GM20431 (cell line): ENCODE measurements around the gene CSPG4.
"Not testable (repeated sequence)": the region's sequence is repeated elsewhere in the genome, so short reads cannot be mapped to it uniquely, and the experiment has no call there.

ENCODE experiments used
- in situ Hi-C: fragments of 300-500 bp; cut with MseI, MboI; formaldehyde crosslinking; loops from one replicate; pipeline ENCODE4 v1.15.0; 2020; ENCODE audit warnings: low sequenced_read_pairs; ENCODE audit not compliant: unreplicated experiment

CSPG4 gene

DNA sequence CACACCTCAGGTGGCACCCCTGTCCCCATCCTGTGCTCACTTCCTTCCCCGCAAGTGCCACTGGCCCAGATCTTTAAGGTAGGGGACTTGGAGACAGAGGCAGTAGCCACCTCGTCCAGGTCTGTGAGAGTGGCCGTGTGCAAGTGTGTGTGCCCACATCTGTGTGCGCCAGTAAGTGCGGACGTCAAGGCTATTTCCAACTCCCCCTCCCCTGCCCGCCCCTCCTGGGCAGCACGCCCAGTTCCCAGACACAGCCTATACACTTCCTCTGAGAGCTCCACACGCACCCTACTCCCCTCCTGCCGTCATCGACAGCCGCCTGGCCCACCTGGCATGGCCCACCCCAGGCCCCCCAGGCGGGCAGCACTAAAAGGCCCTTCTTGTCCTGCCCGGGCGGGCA, 3.2 kb downstream of the CSPG4 start:
- in situ Hi-C loops: not testable (repeated sequence)

DNA sequence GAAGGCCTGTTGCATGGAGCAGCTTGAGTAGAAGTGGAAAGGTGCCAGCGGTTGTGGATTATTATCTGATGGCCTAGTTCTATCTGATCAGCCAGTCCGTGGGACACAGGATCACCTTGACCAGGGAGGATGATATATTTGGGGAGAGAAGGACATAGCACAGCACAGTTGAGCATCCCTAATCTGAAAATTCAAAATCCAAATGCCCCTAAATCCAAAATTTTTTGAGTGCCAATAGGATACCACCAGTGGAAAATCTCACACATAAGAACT, 6.0 kb downstream of the CSPG4 start:
- in situ Hi-C loops: no loop called here

DNA sequence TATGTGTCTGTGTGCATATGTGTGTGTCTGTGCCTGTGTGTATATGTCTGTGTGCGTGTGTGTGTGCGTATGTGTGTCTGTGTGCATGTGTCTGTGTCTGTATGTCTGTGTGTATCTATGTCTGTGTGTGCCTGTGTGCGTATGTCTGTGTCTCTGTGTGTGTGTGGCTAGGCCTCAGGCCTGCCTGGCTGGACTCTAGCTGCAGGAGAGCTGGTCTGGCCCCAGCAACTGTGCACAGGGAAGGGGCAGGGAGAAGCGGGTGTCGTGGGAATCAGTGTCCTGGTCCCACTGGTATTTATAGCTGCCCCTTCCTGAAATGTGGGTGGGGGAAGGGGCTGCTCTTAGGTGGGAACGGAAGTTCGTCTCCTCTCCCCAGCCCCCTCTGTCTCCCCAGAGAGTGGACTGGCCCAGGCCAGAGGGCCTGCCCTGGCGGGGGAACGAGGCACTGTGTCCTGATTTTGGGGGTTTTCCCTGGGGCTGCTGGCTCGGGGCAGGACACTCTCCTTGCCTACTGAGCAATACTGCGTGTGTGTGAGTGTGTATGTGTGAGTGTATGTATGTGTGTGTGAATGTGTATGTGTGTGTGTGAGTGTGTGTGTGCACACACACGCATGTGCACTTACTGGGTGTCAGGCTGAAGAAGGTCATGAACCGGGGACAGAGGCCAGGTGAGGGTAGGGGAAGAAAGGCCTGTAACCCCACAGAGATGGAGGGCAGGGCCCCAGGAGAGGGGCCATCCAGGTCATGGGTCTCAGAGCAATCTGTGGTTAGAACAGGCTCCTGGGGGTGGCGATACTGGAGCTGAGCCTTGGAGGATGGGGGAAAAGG, 6.6 kb downstream of the CSPG4 start:
- in situ Hi-C loops: no loop called here

DNA sequence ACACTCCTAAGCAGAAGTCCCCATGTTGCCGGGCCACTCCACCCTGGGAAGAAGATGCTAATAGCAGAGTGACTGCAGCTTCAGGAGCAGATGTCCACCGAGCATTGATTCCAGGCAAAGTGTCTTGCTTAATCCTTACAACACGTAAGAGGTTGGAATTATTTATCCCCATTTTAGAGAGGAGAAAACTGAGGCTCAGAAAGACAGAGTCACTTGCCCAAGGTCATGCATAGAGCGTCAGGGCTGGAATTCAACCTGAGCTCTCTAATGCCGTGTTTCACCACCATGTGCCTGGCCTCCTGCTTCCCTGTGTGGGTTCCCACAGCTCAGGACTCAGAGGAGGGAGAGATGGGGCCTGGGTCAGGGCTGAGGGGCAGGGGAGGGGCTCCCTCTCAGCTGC, 7.3 kb downstream of the CSPG4 start:
- in situ Hi-C loops: not testable (repeated sequence)

DNA sequence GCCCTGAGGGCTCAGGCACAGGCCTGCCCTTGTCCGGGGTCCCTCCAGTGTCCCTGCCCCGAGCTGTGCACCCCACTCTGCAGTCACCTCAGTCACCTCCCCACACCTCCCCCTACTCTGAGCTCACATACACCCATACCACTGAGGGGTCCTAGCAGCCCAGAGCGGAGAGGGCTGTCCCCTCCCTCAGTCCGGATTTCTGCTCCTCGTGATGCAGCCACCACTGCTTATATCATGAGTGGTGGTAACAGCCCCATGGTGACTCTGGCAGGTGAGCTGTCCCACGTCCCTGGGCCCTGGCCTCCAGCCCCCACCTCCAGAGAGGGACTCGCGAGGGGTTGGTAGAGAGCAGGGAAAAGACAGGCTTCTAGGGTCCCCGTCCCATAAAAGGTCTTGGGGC, 8.0 kb downstream of the CSPG4 start:
- in situ Hi-C loops: no loop called here

DNA sequence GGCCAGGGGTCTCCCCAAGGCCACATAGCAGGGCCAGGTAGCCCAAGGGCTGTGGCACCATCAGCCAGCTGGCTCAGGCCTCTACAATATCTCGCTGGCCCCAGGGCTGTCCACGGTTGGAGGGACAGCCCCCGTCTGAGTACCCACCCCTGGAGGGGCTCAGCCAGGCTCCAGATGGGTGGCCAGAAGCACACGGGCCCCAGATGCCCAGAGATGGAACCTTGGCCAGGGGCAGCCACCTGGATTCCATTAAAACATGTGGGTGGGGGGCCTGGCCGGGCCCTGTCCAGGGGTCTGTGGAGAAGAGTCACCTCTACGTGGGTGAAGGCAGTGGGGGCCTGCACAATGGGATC, 8.4 kb downstream of the CSPG4 start:
- in situ Hi-C loops: no loop called here

DNA sequence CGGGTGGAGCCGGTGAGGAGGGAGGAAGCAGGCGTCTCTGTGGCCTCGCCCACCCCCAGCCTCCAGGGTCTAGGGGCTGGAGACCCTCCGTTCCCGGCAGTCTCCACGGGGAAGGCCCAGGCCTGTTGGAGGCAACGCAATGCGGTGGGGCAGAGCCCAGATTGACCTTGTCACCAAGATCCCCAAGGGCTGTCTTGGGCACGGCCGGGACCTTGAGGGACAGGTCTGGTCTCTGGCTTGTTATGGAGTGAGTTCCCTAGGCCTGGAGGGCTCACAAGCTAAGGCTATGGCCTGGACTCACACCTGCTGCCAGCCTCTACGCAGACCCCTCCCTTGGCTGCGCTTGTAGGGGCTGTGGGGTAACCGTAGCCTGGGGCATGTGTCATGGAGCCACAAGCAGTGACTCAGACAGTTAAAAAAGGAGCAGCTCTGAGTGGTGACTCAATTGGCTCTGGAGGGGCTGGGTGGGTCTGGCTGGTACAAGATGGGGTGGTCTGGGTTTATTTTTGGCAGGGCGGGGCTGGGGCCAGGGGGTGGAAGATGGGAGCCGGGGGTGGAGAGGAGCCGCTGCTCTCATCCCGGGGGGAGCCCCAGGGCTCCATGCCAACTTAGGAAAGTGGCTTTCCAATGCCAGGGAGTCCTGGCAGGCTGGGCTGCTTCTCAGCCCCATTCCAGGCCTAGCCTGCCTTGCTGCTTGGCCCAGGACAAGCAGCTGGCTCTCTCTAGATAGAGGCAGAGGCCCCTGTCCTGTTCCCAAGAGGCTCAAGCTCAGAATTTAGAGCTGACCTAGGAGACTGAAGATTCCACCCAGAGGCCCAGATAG, 9.0 kb downstream of the CSPG4 start:
- in situ Hi-C loops: not testable (repeated sequence)

DNA sequence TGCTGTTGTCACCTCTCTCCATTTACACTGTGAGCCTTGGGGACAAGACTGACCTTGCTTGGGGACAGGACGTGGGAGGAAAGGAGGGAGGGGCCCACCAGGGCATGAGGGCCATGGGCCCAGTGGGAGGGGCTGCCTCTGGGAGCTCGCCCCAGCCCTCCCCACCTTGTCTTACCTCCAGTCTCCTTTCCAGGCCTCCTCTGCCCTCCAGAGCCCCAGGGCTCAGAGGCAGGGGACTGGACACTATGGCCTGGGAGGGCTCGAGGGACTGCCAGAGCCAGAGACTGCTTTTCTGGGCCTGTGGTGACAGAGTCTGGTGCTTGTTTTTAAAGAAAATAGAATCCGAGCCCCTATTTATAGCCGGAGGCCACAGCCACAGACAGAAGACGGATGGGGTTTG, 10.2 kb downstream of the CSPG4 start:
- in situ Hi-C loops: no loop called here

DNA sequence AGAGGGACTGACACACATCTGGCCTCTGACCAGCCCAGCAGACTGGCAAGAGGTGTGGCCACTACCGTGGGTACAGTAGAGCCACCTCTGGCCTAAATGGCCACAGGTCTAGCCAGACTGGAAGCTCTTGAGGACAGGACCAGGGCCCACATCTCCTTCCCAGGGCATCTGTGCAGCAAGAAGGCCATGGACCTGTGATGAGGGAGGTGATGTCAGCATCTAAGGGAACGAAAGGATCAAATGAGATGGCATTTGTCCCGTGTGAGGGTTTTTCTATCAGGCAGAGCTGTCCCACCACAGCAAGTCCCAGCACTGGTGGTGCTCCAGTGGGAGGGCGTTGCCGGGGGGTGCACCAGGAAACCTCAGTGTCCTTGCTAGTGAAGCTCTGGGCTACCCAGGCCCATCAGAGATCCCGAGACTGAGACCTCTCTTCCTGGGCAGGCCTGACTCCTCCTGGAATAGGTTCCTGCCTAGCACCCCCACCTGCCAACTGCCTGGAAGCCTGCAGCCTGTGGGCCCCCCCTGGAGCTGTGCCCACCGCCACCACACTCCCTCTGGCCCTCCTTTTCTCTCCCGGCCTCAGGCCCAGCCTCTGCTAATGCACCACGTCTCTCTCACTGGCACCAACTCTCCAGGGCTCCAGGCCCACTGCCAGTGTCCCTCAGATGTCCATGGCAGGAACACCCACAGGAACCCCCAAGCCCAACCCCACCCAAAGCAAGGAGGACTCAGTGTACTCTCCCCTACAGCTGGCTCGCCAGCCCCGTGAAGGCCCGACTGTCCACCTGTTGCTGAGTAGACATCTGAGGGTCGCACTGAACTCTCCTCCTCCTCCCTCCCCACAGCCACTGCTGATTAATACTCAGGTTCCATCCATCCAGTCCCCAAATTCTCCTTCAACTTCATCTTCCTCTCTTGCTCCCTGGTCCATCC, 11.3 kb downstream of the CSPG4 start:
- in situ Hi-C loops: not testable (repeated sequence)

DNA sequence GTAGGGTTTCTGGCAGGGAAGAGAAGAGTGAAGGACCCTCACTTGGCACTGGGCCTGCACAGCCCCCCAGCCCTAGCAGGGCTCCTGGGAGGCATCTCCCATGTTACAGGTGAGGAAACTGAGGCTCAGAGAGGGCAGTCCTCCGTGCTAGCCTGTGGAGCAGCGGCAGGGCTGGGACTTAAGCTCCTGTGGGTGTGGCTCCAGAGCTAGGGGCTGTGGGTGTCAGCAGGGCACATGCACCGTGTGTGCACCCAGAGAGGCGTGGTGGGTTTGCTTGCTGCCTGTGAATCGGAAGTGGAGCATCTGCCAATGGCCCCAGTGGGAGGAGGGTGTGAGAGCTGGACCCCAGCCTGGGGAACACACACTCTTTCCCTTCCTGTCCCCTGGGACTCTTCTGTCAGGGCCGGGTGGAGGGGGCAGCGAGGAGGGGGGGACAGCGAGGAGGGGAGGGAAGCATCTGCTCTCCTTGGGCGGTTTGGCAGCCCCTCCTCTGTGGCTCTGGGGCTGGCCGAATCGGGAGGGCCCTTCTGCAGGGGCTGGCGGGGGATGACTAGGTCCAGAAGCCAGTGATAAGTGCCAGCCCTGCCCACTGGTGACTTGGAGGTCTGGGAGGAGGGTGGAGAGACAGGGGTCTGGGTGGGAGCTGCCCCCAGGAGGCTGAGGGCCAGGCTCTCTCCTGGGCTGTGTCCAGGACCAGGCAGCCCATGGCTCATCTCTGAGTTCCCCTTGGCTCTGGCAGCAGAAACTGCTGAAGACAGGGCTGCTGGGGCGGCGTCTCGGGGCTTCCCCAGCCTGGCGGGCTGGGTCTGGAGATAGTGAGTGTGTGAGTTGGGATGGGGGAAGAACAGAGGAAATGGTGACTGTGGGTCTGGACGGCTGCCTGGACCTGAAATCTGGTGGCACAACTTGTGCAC, 12.4 kb downstream of the CSPG4 start:
- in situ Hi-C loops: not testable (repeated sequence)

DNA sequence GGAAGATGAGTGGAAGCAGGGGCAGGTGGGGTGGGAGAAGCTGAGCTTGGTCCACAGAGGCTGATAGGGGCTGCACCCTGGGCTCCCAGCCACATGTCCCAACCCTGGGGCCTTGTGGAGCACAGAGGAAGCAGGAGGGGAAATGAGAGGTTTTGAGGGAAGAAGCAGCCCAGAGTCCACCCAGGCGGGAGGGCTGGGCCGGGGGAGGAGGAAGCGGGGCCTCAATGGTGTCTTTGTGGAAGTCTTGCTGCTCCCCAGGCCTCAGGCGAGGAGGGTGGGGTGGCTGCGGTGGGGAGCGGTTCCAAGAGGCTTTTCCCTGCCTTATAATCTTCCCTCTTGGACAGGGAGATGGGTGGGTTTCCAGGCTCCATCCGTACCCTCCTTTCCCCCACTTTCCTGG, 13.1 kb downstream of the CSPG4 start:
- in situ Hi-C loops: not testable (repeated sequence)

DNA sequence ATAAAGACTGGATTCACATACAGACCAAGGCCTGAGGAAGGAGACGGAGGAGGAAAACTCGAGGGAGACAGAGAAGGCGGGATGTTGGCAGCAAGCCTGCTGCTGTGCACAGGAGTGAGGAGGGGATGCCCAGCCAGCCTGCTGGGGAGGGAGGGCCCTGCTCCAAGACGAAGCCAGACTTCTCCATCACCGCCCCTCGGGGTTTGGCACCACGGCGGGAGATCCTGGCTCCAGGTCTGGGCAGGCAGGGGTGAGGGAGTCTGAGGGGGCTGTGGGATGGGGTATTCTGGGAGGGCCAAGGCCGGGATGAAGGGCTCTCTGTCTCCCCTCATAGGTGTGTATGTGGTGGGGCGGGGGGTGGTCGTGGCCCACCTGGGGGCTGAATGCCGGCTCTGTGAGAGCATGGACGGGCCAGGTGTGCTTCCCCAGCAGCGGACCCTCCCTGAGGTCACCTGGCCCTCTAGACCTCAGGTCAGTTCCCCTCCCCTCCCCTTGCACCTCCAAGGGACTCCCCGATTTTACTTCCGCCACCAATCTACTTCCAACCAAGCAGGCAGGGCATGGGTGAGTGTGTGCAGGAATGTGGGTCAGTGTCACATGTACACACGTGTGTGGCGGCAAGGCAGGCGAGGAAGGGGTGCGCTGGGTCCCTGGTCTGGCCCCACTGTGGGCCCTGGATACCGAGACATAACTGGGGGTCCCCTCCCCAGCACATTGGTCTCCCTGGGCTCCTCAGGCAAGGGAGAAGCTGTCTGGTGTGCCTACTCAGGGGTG, 14.5 kb downstream of the CSPG4 start:
- in situ Hi-C loops: not testable (repeated sequence)

DNA sequence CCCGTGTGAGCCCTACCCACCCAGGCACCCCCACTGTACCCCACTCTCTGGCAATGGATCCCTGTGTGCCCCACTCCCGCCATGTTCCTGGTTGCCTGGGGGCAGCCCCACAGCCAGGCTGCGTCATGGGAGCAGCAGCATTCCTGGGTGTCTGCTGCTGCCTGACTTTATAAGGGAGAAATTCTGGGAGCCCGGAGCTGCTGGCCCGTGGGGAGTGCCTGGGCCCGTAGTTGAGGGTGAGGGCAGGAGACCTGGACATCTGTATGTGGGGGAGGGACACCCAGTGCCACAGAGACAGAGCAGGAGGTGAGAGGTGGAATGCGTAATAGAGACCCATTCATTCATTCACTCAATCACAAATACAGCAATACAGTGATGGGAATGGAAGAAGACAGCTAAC, 15.1 kb downstream of the CSPG4 start:
- in situ Hi-C loops: no loop called here

DNA sequence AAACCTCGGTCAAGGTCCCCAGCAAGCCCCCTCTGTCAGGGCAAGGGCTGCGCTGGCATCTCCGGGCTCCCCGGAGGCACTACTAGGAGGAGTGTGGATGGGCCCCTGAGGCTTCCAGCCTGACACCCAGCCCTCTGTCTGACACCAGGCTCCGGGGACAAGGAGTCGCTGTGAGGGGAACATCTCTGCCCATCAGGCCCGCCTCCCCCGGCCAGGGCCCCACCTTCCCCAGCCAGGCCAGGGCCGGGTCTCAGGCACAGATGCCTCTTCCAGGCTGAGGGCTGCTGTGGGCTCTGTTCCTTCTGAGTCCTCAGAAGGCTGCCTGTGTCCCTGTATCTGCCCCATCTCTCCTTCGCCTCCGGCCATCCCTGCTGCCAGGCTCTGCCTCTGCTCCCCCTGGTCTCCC, 15.8 kb downstream of the CSPG4 start:
- in situ Hi-C loops: no loop called here

DNA sequence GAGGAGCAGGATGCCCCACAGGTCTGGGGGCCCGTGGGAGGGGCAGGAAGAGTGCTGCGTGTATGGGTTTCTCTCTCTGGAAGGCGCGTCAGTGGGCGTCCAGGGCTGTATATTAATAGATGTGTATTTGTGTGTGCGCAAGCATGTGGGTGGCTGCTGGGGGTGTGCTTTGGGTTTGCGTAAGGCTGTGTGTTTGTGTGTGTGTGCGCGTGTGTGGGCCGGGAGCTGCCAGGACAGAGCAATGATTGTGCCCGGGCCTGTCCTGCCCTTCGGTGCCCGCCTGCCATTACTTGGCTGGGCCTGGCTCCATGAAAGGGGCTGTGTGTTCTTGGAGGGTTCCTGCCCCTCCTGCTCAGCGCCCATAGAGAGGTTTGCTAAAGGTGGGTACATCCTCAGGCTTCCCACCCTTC, 16.3 kb downstream of the CSPG4 start:
- in situ Hi-C loops: no loop called here

DNA sequence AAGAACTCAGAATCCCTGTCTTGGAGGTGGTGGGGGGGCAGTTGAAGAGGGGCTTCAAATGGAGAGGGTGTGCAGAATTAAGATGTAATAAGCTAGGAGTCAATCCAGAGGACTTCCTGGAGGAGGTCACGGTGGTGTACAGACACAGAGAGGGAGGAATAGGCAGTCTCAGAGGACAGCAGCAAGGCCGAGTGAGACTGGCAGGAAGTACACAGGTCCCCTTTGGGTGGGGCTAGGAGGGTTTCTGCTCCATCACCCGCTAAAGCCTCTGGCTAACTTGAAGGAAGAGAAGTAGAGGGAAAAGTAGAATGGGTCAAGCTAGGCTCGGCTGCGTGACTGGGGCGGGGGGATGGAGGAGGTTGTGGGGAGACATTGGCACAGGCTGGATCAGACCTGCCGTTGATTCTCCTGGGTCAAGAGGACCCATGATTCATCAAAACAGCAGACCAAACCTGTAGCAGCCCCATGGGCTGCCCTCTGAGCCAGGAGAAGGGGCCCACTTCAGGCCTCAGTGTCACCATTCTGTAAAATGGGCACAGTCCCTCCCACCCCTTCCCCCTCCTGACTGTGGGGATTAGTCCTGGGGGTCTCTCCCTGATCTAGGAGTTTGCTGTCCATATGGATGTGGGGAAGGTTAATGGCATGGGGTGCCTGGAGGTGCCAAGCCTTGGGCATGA, 16.9 kb downstream of the CSPG4 start:
- in situ Hi-C loops: no loop called here

DNA sequence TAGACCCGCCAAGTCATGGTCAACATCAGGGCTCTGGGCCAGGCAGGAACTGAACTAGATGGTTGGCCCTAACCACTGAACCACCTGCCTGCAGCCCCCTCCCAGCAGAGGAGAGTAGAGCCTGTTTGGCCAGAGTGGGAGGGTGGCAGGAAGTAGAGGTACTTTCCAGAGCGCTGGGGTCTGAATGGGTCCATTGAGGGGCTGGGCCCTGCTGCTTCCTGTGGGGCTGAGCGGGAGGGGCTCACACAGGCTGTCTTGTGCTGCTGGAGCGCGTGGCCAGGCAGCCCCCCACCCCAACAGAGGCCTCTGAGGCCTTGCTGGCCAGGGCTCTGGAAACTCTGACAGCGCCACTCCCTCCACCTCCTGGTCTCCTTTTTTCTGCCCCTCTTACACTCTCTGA, 17.4 kb downstream of the CSPG4 start:
- in situ Hi-C loops: no loop called here
